HG02970 (cell line): Measurements from ENCODE around the gene CXXC5.

ENCODE experiments used
- ATAC-seq: cut with Tn5 transposase; IDR thresholded peaks from one replicate; pipeline ENCODE4 v1.9.1; 2021; ENCODE audit warnings: mild to moderate bottlenecking, moderate library complexity, moderate number of reproducible peaks; ENCODE audit not compliant: unreplicated experiment, low FRiP score

CXXC5 gene

GRCh38 chr5:139664086-139664693, 16.0 kb downstream of the CXXC5 start:
- no peak for ATAC-seq

GRCh38 chr5:139664727-139665351, 16.7 kb downstream of the CXXC5 start:
- ATAC-seq, result no peak

- no peak for ATAC-seq
Observed at GRCh38 chr5:139665626-139666025, 17.5 kb downstream of the CXXC5 start.

DNA sequence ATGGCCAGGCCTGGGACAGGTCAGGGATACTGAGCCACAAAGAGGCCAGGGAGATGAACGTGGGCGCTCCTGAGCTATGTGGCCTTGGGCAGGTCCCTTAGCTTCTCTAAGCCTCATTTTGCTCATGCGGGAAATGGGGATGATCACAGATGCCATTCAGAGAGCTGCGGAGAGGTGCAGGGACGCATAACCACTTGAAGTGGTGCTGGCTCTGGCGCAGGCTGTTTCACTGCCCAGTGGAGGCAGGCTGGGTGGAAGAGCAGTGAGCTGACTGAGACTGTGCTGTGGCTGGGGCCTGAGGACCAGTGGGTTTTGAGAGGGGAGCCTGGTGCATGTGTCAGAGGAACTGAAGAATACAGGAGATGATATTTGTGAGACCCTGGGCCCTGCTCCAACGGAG, 18.4 kb downstream of the CXXC5 start:
- no peak for ATAC-seq

- no peak for ATAC-seq
Observed at GRCh38 chr5:139667001-139667729, 19.0 kb downstream of the CXXC5 start.

GRCh38 chr5:139667730-139668063, 19.5 kb downstream of the CXXC5 start:
- ATAC-seq, result no peak

DNA sequence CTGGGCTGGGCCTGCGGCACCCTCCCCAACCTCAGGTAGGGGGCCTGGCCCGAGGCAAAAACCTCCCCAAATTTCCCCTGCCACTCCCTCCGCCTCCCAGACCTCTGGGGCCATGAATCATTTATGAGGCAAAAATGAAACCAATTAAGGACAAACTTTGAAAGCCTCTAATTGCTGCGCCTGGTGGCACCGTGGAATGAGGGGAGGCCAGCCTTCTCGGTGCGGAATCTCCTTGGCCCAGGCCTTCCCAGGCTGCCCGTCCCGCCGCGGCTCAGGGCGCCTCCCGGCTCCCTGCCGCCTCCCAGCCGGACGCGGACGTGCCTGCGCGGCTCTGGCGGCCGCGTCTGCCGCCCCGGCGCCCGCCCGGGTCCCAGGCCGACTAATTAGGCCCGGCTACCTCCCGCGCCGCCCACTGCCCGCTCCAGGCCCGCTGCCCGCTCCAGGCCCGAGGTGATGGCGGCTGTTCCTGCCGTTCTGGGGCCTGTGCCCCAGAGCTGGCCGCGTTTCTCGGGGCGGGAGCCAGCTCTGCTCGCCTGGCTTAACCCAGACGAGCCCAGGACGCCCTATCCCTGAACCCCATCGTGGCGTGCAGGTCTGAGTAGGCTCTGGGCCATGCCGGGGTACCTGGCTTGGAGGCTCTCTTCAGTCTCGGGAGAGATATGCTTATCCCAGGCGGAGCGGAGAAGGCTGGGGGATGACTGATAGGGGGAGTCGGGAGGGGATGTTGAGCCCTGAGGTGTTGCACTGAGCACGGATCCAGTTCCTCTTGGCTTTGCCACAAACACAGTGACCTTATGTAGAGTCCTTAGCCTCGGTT, 20.1 kb downstream of the CXXC5 start:
- ATAC-seq, result no peak

DNA sequence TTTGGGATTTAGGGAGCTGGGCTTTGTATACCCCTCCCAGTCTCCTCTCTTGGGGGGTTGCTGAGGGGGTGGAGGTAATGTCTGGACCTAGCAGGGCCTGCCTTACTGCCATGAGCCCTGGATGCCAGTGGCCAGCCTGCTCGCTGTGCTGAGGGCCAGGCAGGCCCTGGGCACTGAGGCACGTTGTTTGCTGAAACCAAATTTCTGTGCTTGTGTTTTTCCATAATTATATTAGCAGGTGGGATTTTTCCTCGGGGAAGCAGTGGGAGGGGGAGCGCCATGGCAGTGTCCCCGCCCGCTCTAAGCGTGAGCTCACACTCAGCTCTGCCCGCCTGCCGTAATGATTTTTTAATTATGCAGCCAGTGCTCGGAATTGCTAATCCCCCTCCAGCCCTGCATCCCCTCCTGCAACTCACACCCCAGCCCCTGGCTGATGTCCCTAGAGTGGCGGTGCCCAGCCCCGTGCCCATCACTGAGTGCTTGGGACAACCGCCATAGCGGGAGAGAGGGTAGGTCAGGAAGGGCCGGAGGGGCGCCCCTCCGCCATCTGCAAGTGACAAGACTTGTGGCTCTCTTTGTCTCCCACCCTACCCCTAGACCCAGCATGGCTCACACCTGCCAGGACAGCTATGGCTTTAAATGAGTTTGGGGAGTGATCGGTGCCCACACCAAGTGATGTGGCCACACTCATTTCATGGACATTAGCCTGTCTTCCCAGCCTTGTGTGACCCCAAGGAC, 20.9 kb downstream of the CXXC5 start:
- no peak for ATAC-seq

DNA sequence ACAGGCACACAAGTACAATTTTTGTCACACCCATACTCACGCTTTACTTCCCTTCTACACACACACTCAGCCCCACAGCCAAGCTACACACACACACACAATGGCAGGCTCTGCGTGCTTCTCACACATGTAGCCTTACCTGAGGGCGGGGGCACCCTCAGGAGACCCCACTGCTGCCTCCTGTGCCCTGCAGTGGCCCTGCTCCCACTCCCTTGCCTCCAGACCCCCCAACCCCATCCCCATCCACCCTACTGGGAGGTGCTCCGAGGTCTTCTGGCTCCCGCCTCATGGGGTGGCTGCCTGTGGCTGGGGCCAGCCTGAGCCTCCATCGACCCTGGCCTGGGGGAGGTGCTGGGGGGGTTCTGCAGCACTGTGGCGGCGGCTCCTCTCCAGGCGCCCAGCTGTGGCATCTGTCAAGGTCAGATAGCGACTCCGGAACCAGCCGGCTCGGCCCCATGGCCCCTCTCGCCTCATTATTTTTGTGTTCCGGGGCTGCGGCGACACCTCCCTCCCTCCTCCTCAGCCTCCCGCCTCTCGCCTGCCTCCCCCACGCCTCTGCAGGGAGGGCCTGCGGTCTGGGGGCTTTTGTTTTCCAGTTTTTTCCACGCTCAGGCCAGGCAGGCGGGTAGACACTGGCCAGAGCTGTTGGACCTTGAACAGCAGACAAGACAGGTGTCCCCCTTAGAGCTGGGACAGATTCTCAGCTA, 21.7 kb downstream of the CXXC5 start:
- ATAC-seq, result peak; percentile 24

GRCh38 chr5:139670369-139671095, 22.4 kb downstream of the CXXC5 start:
- peak; percentile 31 for ATAC-seq

DNA sequence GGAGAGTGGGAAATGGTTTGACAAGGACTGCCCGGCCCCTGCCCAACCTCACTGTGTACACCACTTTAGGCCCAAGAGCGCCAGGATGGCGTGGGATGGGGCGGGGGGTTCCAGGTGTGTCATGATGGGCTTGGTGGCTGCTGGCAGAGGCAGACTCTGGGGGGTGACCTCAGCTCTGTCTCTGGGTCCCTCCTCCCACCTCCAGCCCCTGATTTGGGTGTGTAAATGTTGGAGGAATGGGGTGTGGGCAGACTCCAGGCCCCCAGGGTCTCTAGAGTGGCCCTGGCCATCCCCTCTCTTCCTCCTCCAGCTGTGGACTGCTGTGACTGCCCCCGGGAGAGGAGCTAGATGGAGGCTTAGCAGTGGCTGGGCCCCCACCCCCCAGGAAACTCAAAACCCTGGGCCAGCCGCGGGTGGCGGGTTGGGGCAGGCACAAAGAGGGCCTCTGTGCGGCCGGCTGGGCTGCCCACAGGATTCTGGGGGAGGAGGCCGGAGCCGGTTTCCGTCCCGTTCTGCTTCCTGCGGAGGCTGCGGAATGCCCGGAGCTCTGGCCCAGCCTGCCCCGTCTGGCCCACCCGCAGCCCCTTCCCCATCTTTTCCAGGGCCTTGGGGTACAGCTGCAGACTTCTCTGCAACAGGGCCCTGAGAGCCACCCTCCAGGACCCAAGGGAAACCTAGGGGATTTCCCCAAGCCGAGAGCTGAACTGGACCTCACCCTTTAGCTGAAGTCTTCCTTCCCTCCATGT, 23.1 kb downstream of the CXXC5 start:
- no peak for ATAC-seq

GRCh38 chr5:139675213-139675612, 27.1 kb downstream of the CXXC5 start:
- ATAC-seq, result no peak

DNA sequence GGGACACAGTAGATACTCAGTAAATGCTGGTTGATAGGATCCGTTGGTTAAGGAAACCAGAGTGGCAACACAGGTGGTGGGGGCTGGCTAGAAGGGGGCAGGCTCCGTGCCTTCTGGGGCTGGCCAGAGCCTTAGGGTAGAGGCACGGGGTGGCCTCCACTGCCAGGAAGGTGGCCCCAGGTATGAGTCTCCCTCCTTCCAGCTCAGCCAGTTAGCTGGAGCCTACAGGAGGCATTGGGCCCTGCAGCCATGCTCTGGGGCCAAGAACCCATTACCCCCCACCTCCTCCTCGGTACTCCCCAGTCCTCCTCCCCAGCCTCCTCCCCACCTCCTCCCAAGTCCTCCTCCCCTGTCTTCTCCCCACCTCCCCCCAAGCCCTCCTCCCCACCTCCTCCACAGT, 27.7 kb downstream of the CXXC5 start:
- ATAC-seq, result no peak

DNA sequence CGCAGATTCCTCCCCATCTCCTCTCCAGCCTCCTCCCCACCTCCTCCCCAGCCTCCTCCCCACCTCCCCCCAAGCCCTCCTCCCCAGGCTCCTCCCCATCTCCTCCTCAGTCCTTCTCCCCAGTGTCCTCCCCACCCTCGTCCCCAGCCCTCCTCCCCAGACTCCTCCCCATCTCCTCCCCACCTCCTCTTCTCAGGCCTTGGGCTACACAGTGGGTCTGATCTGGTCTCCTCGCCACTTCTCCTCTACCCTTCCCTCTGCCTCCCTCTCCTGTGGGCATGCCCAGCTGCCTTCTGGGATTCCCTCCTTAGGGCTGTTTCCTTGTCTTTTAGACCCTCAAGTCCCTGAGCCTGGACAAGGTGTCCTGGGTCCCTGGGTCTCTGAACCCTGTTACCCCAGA, 28.3 kb downstream of the CXXC5 start:
- no peak for ATAC-seq

- no peak for ATAC-seq
Observed at GRCh38 chr5:139676951-139677735, 29.0 kb downstream of the CXXC5 start.

- no peak for ATAC-seq
Observed at GRCh38 chr5:139677736-139678613, 29.8 kb downstream of the CXXC5 start.
